Endothelial cell of hepatic sinusoid (primary cell): ENCODE data around the gene EMP3.
"Not testable (repeated sequence)": the region's sequence is repeated elsewhere in the genome, so short reads cannot be mapped to it uniquely, and the experiment has no call there.

Experiments
- in situ Hi-C: cut with HindIII; loops from 2 replicates; pipeline ENCODE4 v1.10.0; 2017; ENCODE audit warnings: low sequenced_read_pairs

EMP3 gene

DNA sequence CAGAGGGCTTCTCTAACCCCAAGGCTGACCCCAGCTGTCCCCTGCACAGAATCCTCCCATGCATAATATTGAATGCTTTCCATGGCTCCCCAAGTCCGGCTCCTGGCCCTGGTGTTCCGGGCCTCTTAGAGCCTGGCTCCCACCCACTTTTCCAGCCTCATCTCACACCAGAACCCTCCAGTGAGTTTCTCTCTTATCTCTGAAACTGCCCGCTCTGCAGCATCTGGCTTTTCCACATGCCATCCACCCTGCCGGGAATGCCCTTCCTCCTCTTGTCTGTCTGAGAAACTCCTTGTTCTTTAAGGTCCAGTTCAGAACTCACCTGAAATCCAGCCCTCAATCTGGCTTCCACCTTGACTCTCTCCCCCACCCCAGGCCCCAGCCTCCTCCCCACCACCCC lies 45.6 kb downstream of the EMP3 start:
- in situ Hi-C loops: no loop called here

GRCh38 chr19:48371367-48371766 lies 46.0 kb downstream of the EMP3 start:
- in situ Hi-C loops: no loop called here

GRCh38 chr19:48371771-48372170 lies 46.4 kb downstream of the EMP3 start:
- in situ Hi-C loops: not testable (repeated sequence)

- in situ Hi-C loops: no loop called here
Observed at GRCh38 chr19:48372904-48373303, 47.6 kb downstream of the EMP3 start.

- in situ Hi-C loops: no loop called here
Observed at GRCh38 chr19:48373567-48373966, 48.2 kb downstream of the EMP3 start.

GRCh38 chr19:48378194-48378570 lies 52.8 kb downstream of the EMP3 start:
- in situ Hi-C loops: no loop called here

GRCh38 chr19:48379058-48379457 lies 53.7 kb downstream of the EMP3 start:
- in situ Hi-C loops: no loop called here
